SH-SY5Y (cell line): Measurements from ENCODE around the gene SEC23B.

Experiments used
- GATA2 ChIP-seq: IDR thresholded peaks from 2 replicates; pipeline ENCODE4 v1.6.1; 2011; ENCODE audit warnings: mild to moderate bottlenecking, low read depth, low read length
- GATA3 ChIP-seq: IDR thresholded peaks from 2 replicates; pipeline ENCODE4 v1.6.1; 2011; ENCODE audit warnings: low read depth, mild to moderate bottlenecking, low read length, moderate library complexity

DNA sequence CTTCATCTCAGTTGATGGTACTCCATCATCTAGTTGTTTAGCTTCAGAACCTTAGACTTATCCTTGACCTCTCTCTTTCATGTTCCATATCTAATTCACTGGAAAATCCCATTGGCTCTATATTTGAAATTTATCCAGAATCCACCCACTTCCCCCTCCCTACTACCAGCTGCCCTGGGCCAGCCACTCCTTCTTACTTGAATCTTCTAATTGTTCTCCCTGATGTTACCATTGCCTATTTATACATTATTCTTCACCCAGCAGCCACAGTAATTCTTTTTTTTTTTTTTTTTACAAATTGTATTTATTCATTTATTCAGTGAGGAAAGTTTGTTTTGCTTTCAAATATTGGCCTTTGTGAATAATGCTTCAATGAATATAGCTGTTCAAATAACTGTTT, 8.2 kb downstream of the SEC23B start:
- TF ChIP-seq GATA2 (no peak), GATA3 (no peak)
